Neural crest cell (in vitro differentiated cells): ENCODE results near the gene WDFY4. TPM values are rescaled to one million over a fixed set of nuclear protein-coding genes. Genes with fewer than 3 reads are reported as not detected.

ENCODE experiments used
- DNase-seq: peaks from one replicate; pipeline ENCODE4 v3.0.0; 2021; ENCODE audit warnings: low read depth, mixed read lengths, low spot score
- H3K27ac Mint-ChIP-seq: one replicate; pipeline ENCODE4 v1.8.0; 2021; ENCODE audit warnings: mild to moderate bottlenecking, mixed read lengths; ENCODE audit not compliant: unreplicated experiment
- H3K27me3 Mint-ChIP-seq: 2 replicates; pipeline ENCODE4 v1.8.0; 2021; ENCODE audit warnings: low read depth, mild to moderate bottlenecking, mixed read lengths
- H3K36me3 Mint-ChIP-seq: 2 replicates; pipeline ENCODE4 v1.8.0; 2021; ENCODE audit warnings: low read depth, mild to moderate bottlenecking, mixed read lengths
- H3K4me1 Mint-ChIP-seq: 2 replicates; pipeline ENCODE4 v1.8.0; 2021; ENCODE audit warnings: mixed read lengths
- H3K4me3 Mint-ChIP-seq: one replicate; pipeline ENCODE4 v1.8.0; 2021; ENCODE audit warnings: mild to moderate bottlenecking, mixed read lengths
- H3K9me3 Mint-ChIP-seq: 2 replicates; pipeline ENCODE4 v1.8.0; 2021; ENCODE audit warnings: mixed read lengths
- CTCF ChIP-seq: fragments of 200-600 bp; sonication (generic); conservative IDR thresholded peaks from 2 replicates; pipeline ENCODE4 v1.5.0; 2021; ENCODE audit warnings: antibody characterized with exemption, mild to moderate bottlenecking
- total RNA-seq: library from RNA; stranded (reverse); gene quantifications from 2 replicates; pipeline ENCODE4 v1.2.1, GENCODE V29; 2021

WDFY4 gene
- total RNA-seq, 1 donor from 2014 or later = not detected

GRCh38 chr10:48770561-48771089 is 86.0 kb downstream of the WDFY4 start:
- no peaks in the 10 kb centered on the region for H3K4me1 Mint-ChIP-seq
- no peak for TF ChIP-seq CTCF
- H3K27me3 Mint-ChIP-seq = peaks cover 2% of the 10 kb centered on the region
- no peak overlapping the region for H3K4me3 Mint-ChIP-seq
- no peaks in the 10 kb centered on the region for H3K36me3 Mint-ChIP-seq
- no peaks in the 10 kb centered on the region for H3K9me3 Mint-ChIP-seq
- H3K27ac Mint-ChIP-seq = no peak overlapping the region
- no peak for DNase-seq

GRCh38 chr10:48771234-48771633 is 86.6 kb downstream of the WDFY4 start:
- no peak overlapping the region for H3K4me3 Mint-ChIP-seq
- no peaks in the 10 kb centered on the region for H3K36me3 Mint-ChIP-seq
- H3K9me3 Mint-ChIP-seq = no peaks in the 10 kb centered on the region
- no peak overlapping the region for H3K27ac Mint-ChIP-seq
- H3K4me1 Mint-ChIP-seq = no peaks in the 10 kb centered on the region
- no peak for TF ChIP-seq CTCF
- no peak for DNase-seq
- peaks cover 2% of the 10 kb centered on the region for H3K27me3 Mint-ChIP-seq

DNA sequence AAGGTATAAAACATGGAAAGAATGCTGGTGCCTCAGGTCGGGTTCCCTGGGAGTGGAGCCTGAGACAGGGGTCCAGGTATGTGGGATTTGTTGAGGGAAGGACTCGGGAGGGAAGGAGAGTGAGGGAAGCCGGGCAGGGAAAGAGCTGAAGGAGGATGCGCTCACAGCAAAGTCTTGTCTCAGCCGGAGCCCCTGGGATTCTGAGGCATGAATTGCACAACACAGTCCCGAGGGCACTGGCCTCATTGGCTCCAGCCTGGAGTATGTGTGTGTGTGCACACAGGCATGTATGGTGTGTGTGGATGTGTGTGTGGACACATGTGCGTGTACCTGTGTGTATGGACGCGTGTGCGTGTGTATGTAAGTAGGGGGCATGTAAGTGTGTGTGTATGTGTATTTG is 87.4 kb downstream of the WDFY4 start:
- no peak for TF ChIP-seq CTCF
- Mint-ChIP-seq H3K4me1 (no peaks in the 10 kb centered on the region), H3K27me3 (peaks cover 2% of the 10 kb centered on the region), H3K4me3 (no peak overlapping the region), H3K36me3 (no peaks in the 10 kb centered on the region), H3K9me3 (no peaks in the 10 kb centered on the region), H3K27ac (no peak overlapping the region)
- DNase-seq = no peak

DNA sequence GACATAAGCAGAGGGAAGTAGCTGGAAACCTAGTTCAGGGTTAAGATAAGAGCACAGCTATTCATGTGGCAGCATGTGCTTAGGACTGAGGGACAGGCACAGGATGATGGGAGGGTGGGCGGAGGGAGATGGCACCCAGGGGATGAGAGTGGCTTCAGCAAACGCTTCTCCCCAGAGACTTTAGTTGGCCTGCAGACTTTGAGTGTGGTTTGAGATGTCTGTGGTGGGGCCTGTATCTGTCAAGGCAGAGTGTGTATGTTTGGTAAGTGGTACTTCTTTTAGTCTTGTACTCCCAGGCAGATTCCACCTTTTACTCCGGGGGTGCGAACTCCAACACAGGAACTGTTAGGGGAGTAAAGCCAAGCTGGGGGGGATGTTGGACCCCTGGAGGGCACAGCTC is 88.9 kb downstream of the WDFY4 start:
- Mint-ChIP-seq H3K27ac (no peak overlapping the region), H3K36me3 (no peaks in the 10 kb centered on the region), H3K4me3 (no peak overlapping the region), H3K9me3 (no peaks in the 10 kb centered on the region), H3K27me3 (peaks cover 2% of the 10 kb centered on the region), H3K4me1 (no peaks in the 10 kb centered on the region)
- DNase-seq = no peak
- no peak for TF ChIP-seq CTCF

GRCh38 chr10:48774416-48775205 is 89.9 kb downstream of the WDFY4 start:
- Mint-ChIP-seq H3K9me3 (no peaks in the 10 kb centered on the region), H3K4me3 (no peak overlapping the region), H3K4me1 (no peaks in the 10 kb centered on the region), H3K27me3 (peaks cover 2% of the 10 kb centered on the region), H3K27ac (no peak overlapping the region), H3K36me3 (no peaks in the 10 kb centered on the region)
- TF ChIP-seq CTCF = no peak
- DNase-seq = no peak
